Fibroblast of mammary gland (primary cell): Measurements from ENCODE around the gene KIAA0319L.

Experiments
- DNase-seq: peaks from one replicate; pipeline ENCODE4 v3.0.0-alpha.2; 2010; ENCODE audit warnings: low read depth
- H3K4me3 ChIP-seq: 2 replicates; pipeline ENCODE4 v1.5.1; 2011; ENCODE audit warnings: low read depth, mild to moderate bottlenecking, low read length, moderate library complexity; ENCODE audit not compliant: control insufficient read depth
- TF ChIP-seq, protein P1 (sequence below): conservative IDR thresholded peaks from 2 replicates; pipeline ENCODE4 v1.5.1; 2011; ENCODE audit warnings: low read depth, low read length, inconsistent platforms; ENCODE audit not compliant: control insufficient read depth, insufficient read depth

Gene KIAA0319L

GRCh38 chr1:35557611-35558373, 589 bp upstream of the KIAA0319L start, which contains the start of gene NCDN:
Gene NCDN (plus strand): TSS chr1:35557799. CDS start chr1:35558191, 392 bp downstream.
- TF ChIP-seq, protein P1, sequence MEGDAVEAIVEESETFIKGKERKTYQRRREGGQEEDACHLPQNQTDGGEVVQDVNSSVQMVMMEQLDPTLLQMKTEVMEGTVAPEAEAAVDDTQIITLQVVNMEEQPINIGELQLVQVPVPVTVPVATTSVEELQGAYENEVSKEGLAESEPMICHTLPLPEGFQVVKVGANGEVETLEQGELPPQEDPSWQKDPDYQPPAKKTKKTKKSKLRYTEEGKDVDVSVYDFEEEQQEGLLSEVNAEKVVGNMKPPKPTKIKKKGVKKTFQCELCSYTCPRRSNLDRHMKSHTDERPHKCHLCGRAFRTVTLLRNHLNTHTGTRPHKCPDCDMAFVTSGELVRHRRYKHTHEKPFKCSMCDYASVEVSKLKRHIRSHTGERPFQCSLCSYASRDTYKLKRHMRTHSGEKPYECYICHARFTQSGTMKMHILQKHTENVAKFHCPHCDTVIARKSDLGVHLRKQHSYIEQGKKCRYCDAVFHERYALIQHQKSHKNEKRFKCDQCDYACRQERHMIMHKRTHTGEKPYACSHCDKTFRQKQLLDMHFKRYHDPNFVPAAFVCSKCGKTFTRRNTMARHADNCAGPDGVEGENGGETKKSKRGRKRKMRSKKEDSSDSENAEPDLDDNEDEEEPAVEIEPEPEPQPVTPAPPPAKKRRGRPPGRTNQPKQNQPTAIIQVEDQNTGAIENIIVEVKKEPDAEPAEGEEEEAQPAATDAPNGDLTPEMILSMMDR: no peak
- DNase-seq: peak; percentile 96
- peak within 1 kb of the TSS; percentile 91 for H3K4me3 ChIP-seq

DNA sequence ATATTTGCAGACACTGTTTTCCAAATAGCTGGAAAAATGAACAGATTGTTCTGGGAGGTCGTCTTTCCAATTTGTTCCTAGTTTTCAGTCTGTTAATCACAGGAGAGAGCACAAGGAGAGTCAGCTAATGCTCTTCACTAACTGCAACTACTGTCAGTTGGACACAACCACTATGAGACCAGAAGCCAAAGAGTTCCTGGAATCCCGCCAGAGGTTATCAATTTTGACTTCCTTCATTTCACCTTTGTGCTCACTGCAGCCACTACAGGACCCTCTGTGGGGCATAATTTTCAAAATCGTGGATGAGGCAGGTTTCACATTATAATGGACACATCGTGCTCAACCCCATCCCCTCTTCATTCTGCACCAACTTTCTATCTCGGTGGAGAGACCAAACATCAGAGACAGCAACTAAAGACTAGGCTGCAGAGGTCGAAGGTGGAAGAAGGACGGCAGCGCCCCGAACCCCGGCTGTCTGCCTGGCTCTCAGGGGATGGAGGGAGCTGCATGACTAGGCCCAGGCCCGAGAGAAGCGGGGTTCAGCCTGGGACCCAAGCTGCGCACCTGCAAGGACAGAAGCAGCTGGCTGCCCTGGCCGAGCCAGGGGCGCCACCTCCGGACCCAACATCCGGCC, 602 bp downstream of the KIAA0319L start:
- no peak for DNase-seq
- TF ChIP-seq, protein P1: no peak
- H3K4me3 ChIP-seq: peak overlapping the region; percentile 91

GRCh38 chr1:35555601-35556477, 1.4 kb downstream of the KIAA0319L start:
- TF ChIP-seq, protein P1: no peak
- H3K4me3 ChIP-seq: peak overlapping the region; percentile 91
- DNase-seq: peak; percentile 85

DNA sequence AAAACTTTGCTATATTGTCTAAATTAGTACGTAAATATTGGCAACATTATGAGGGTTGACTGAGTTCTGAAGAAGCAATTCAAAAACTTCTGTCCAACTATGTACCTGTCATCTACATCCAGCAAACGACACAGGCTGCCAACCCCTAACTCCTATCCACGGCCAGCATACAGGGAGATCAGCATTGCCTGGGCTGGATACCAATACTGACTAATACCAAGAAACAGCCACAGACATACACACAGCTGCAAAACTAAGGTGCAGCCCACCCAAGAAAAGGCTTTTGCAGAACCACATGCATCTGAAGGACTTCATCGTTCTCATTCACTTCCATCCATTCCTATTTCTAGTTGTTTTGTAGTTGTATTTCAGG, 2.0 kb downstream of the KIAA0319L start:
- TF ChIP-seq, protein P1: no peak
- no peak overlapping the region for H3K4me3 ChIP-seq
- DNase-seq: peak; percentile 31

DNA sequence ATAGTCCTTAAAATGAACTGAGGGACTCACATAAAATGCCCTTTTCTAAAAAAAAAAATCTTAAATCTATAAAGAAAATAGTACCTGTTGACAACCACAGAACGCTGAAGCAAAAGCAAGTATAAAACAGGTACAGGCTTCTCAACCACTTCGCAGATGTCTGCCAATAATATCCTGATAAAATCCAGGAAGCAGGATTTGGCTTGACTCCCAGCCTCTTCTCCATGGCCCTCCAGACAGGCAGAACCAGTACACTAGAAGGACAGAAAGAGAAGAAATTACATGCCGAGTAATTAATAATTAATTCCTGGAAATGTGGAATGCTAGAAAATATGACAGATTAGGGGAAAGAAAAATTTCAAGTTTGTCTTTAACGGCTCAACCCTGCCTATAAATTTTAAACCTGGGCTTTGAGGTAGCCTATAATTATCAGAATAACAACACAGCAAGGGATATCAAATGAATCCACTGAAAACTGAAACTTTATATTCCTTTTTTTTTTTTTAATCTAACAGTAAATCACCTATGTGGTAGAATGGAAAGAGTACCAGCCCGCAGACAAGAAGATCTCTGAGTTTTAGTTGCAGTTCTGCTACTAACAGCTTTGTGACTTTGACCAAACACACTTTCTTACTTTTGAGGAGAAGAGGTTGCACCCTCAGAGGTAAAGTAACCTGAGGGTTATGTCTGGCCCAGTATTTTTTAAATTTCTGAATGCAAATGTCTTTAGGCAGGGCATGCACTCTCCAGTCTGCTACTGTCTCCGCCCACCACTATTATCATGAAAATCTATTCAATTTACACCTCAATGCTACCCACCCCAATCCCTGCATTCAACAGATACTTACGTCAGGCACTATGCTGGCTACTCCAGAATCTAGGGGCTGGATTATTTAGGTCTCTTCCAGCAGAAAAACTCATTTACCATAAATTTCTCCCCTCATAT, 2.7 kb downstream of the KIAA0319L start:
- TF ChIP-seq, protein P1: no peak
- no peak for DNase-seq
- no peak overlapping the region for H3K4me3 ChIP-seq
